Coronary artery (tissue), 2 donors: ENCODE results near the gene NANOS2.

ENCODE experiments used
- DNase-seq: peaks from one replicate; pipeline ENCODE4 v3.0.0-alpha.2; 2017; ENCODE audit warnings: low spot score
- H3K27ac ChIP-seq, 2 donors: fragments of 200-600 bp; sonication (generic); one replicate each; pipeline ENCODE4 v1.5.1; 2016 to 2019
- H3K4me3 ChIP-seq: fragments of 200-600 bp; sonication (generic); 2 replicates; pipeline ENCODE4 v1.5.1; 2016; ENCODE audit warnings: mild to moderate bottlenecking, moderate library complexity
- TF ChIP-seq, protein P1 (sequence below): fragments of 200-600 bp; sonication (generic); IDR thresholded peaks from one replicate; pipeline ENCODE4 v1.5.1; 2019; ENCODE audit warnings: antibody characterized with exemption

Gene NANOS2

DNA sequence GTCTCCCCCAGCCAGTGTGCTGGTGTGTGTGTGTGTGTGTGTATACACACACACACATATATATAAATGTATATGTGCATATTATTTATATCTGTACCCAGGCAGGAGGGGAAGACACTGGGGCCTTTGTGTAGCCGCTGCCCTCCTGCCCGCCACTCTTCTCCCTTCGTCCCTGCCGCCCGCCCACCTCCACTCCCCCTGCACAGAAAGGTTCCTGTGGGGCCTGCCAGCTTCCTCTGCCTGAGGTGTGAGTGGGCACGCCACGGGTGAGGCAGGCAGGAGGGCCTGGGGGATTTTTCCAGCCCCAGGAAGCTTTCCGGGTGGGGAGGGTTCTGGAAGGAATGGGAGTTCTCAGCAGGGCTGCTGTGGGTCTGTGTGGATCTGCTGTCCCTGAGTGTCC lies 35.5 kb downstream of the NANOS2 start:
- Histone ChIP-seq H3K27ac (no peak overlapping the region), H3K4me3 (no peak overlapping the region)
- TF ChIP-seq, protein P1, sequence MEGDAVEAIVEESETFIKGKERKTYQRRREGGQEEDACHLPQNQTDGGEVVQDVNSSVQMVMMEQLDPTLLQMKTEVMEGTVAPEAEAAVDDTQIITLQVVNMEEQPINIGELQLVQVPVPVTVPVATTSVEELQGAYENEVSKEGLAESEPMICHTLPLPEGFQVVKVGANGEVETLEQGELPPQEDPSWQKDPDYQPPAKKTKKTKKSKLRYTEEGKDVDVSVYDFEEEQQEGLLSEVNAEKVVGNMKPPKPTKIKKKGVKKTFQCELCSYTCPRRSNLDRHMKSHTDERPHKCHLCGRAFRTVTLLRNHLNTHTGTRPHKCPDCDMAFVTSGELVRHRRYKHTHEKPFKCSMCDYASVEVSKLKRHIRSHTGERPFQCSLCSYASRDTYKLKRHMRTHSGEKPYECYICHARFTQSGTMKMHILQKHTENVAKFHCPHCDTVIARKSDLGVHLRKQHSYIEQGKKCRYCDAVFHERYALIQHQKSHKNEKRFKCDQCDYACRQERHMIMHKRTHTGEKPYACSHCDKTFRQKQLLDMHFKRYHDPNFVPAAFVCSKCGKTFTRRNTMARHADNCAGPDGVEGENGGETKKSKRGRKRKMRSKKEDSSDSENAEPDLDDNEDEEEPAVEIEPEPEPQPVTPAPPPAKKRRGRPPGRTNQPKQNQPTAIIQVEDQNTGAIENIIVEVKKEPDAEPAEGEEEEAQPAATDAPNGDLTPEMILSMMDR = no peak
- no peak for DNase-seq

DNA sequence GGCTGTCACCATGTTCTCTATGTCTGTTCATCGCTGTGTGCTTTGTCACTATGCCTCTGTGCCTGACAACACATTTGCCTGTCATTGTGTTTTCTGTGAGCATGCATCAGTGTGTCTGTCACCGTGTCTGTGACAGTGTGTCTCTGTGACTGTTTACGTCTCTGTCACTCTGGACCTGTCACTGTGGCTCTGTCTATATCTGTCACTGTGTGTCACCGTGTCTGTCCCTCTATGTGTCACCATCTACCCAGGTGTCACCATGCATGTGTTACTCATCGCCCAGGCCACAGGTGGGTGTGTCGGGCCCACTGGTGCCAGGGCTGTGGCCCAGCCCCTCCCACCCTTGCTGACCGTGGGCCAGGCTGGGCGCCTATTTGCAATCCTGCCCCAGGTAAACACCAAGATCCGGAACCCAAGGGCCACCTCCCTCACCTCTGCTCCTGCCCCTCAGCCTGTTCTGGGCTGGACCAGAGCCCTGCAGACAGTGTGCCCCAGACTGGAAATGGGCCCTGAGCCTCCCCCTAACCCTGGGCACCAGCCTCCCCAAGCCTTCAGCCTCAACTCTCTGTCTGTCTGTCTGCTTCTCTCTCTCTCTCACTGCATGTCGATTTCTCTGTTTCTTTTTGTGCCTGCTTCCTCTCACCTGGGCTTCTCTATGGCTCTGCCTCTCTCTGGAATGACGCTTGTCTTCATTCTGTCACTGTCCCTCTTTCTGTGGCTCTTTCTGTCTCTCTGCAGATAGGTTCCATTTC lies 36.4 kb downstream of the NANOS2 start:
- TF ChIP-seq, protein P1 = no peak
- no peak for DNase-seq
- Histone ChIP-seq H3K27ac (no peak overlapping the region), H3K4me3 (no peak overlapping the region)

DNA sequence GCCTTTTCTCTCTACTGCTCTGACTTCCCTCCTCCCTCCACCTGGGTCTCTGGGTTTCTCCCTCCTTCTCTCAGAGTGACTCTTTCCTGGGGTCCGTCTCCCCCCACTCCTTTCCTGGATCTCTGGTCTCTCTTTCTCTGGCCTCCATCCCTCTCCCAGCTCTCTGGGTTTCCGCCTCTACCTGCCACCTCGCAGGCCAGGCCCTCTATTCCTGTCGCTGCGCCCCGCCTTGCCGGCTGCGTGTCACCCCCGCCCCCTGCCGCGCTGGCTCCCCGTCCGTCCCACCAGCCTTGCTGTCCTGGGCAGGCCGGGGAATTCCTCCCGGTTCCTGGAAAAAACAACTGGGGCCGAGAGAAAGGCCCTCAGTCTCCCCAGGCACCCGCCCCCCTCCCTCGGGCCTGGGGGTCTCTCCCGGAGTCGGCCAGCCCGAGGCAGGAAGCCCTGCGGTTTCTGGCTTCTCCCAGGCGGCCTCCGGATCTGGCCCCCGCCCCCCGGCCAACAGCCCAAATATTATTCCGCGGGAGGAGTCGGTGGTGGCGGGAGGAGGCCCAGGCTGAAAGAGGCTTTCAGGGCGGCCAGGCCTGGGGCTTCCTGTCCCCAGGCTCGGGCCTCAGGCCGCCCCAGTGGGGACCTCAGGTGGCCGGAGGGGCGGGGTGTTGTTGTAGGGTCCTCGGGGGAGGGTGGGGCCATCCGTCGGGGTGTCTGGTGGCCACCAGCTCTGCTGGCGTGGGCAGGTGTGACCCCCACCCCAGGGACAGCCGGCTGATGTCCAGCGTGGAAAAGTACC lies 38.0 kb downstream of the NANOS2 start:
- TF ChIP-seq, protein P1 = no peak
- DNase-seq = no peak
- Histone ChIP-seq H3K4me3 (peak overlapping the region; percentile 57), H3K27ac (peak overlapping the region in 1 of 2 donors; percentile 61)

GRCh38 chr19:45876161-45876410 lies 38.5 kb downstream of the NANOS2 start:
- Histone ChIP-seq H3K27ac (no peak overlapping the region), H3K4me3 (no peak overlapping the region)

GRCh38 chr19:45874620-45874966 lies 40.0 kb downstream of the NANOS2 start:
- DNase-seq = no peak
- H3K27ac ChIP-seq = no peak overlapping the region
- TF ChIP-seq, protein P1 = no peak

More at GRCh38 chr19:45876161-45876410, 38.5 kb downstream of the NANOS2 start:
- TF ChIP-seq, protein P1 = no peak
- DNase-seq = no peak

GRCh38 chr19:45873219-45873772 lies 41.3 kb downstream of the NANOS2 start:
- no peak overlapping the region for H3K4me3 ChIP-seq
- H3K27ac ChIP-seq = no peak overlapping the region
- TF ChIP-seq, protein P1 = no peak
- no peak for DNase-seq

More at GRCh38 chr19:45874620-45874966, 40.0 kb downstream of the NANOS2 start:
- H3K4me3 ChIP-seq = no peak overlapping the region
